T-helper 2 cell treated with Interferon-gamma antibody and Interleukin-4, amounts not matched to agents 100 ng/mL and 5 ng/mL, for 36 hours (primary cell): Measurements from ENCODE around the gene TMEM258. TPM values are rescaled to one million over a fixed set of nuclear protein-coding genes. Genes with fewer than 3 reads are reported as not detected.

Source experiments
- intact Hi-C: fragments of 100-400 bp; cut with micrococcal nuclease; formaldehyde crosslinking; loops from one replicate; pipeline ENCODE4 v1.15.1; 2023
- total RNA-seq: library from RNA; stranded (reverse); gene quantifications from 2 replicates; pipeline ENCODE4 v1.2.3, GENCODE V29; 2022

The TMEM258 gene
- total RNA-seq, 1 donor from 2014 or later, result 174 TPM

DNA sequence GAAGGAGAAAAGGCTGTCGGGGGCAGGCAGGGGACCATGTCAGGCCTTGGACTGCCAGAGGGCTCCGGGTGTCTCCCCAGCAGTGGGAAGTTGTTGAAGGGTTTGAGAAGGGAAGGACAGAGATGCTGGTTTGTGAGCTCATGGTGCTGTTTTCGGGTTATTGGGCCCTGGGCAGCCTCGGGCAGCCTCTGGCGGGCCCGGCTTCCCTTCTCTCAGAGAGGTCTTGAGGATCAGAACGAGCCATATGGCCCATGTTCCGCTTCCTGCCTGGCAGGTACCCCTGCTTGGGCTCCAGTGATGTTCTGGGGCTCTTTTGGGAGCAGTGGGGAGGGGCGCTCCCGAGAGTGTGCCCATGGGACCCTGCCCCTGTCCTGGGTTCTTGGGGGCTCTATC, 30.2 kb downstream of the TMEM258 start:
- intact Hi-C loops, result no loop called here

DNA sequence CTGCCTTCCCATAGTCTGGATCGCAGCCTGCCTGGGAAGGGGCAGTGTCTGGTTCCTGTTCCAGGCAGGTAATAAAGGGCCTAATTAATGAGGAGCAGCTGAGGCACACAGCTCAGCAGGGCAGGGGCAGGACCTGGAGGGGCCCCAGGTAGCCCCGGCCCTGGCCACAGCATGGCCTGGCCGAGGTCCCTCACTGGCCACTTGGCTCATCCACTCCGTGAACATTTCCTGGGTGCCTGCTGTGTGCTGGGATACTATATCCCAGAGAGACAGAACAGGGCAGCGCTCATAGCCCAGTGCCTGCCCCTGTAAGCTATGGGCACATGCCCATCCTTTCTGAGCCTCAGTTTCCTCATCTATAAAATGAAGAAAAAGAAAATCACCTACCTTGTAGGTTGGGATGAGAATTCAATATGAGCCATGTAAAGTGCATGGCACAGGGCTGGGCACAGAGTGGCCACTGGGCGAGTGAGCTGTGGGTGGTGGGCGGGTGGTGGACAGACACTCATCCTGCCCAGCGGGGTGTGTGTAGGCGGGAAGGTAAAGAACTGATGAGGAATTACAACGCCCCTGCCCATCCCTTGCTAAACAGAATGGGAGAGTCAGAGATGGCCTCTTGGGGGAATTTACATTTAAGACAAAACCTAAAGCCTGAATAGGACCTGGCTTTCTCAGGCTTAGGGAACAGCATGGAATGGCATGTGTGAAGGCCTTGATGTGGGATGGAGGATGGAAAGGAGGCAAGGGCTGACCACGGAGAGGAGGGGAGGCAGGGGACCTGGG, 30.8 kb downstream of the TMEM258 start:
- intact Hi-C loops, result no loop called here

DNA sequence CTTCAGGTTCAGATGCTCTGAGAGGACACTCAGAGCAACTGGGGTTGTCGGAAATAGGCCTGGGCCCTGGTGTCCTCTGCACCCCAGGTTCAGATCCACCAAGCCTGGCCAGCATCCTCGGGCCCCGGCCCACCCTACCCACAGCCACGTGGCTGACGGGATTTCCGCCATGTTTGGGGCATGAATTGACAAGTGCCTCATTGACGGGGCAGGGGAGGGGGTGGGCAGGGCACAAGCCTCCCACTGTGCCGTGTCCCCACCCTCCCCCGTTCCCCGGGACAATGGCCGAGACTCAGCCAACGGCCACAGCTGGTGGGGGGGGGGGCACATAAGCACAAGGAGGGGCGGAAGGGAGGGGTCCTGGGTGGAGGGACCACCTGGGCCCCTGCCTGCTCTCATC, 31.5 kb downstream of the TMEM258 start:
- intact Hi-C loops, result no loop called here

DNA sequence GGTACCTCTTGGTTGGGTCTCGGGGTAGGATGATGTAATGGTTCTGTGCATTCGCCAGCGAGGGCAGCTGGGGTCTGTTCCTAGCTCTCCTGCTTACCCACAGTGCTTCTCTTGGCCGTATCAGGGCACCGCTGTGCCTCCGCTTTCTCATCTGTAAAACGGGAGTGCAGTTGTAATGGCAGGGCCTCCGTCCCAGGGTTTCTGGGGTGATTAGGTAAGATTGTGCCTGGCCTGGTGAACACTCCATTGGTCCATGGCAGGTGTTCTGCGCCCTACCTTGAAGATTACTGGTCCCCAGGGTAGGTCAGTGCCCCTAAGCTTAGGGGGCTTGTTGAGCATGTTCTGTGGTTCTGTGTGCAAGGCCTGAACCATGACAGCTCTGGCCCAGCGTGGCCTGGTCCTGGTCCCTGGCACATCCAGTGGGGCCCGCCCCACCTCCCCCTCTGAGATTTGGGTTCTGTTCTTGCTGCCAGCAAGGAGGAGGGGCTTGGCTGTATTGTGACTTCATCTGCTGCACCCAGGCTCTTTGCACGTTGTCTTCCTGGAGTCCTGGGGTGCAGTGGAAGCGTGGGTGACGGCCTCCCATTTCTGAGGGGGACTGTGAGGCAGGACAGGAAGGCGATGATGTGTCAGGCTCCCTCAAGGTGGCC, 35.1 kb downstream of the TMEM258 start:
- intact Hi-C loops, result no loop called here

DNA sequence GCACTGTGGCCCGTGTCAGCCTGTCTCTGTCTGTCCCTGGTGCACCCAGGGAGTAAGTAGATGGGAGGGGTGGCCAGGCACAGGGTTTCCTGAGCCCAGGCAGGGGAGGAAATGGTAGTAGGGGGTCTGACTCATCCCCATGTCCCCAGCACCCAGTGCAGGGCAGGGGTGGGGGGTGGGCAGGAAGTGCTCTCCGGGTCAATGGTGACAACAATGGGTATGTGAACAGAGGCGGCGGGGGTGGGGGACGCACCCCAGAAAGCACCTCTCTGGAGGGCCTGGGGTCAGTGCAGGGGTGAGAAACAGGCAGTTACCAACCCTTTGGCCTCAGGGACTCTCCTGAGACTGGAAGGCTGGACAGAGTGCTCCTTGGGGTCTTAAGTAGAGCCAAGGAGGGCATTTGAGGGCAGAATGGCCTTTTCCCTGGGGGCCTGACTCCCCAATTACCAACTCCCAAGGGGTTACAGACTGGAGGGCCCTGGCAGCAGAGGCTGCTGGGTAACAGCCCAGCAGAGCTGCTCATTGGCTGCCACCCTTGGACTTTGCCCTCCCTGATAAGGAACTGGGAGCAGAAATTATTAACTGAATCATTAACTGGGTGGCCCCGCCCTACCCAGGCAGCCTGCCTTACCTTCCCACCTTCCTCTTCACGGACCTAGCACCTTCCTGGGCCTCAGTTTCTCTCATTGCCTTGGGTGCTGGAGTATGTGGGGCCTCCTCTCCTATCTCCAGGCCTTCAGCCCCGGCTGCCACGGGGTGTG, 35.8 kb downstream of the TMEM258 start:
- intact Hi-C loops, result no loop called here

DNA sequence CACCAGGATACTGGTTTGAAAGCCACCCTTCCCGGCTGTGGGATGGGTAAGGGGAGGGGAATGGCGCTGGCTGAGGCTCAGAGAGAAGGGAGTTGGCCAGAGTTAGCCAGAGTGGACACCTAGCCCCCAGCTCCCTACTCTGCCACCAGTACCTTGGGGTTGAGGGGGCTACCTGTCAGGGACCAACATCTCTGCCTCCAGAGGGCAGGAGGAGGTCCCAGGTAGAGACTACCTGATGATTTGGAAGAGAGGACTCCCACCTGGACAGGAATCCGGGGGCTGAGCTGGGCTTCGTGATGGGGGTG, 36.3 kb downstream of the TMEM258 start:
- intact Hi-C loops, result no loop called here

DNA sequence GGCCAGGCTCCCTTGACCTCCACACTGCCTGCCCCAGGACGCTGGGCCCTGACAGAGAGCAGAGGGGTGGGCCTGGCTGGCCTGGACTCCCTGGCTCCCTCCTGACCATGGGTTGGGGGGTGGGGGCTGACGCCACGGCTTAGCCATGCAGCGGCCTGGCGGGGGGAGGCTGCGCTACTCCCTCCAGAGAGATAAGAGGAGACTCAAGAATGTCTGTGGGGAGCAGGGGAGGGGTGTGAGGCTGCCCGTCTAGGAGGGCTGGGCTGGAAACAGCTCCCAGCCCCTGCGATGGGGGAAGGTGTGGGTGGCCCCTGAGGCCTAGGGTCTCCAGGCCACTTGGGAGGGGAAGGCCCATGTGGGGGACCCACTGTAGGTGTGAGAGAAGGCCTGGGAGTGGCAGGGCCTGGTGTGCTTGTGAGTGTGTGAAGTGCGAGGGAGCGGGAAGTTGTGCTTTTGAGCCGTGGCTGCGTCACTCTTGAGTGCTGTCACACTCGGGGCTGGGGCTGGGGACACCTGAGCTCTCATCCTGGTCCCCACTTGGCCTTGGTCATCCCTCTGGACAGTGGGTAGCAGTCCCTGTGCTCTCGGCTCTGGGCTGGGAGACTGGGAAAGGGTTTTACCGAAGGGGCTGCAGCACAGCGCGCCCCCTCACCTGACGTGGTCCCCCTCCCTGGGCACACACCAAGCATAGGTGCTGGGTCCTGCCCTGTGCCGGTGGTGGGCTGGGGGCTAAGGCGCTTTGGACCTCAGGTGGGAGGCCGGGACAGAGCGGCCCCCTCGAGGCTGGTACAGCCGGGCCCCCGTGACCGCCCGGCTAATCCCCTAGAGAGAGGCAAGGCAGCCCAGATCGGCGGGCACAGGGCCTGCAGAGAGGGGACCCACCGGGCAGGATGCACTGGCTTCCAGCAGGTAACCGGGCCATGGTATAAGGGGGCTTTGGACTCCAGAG, 37.6 kb downstream of the TMEM258 start:
- intact Hi-C loops, result no loop called here

DNA sequence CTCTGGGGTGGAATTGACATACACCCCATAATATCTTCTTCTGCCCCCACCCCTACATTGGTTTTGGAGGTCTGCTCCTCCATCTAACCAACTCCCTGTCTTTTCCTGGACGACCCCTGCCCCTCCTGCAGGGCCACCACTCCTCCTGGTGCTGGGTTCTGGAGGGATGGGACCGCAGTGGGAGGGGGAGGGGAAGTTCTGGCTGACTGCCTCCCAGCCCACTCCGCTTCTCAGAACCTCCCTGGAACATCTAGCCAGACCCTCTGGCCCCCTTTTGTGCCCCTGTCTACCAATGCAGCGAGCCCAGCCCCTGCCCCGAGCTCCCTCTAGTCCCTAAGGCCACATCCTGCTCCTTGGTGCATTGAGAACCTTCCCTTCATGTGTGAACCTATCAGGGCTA, 38.7 kb downstream of the TMEM258 start:
- intact Hi-C loops, result loop anchor here (2.0 kb wide), 1 partner anchor 23 kb away; no protein-coding TSS in a partner anchor

DNA sequence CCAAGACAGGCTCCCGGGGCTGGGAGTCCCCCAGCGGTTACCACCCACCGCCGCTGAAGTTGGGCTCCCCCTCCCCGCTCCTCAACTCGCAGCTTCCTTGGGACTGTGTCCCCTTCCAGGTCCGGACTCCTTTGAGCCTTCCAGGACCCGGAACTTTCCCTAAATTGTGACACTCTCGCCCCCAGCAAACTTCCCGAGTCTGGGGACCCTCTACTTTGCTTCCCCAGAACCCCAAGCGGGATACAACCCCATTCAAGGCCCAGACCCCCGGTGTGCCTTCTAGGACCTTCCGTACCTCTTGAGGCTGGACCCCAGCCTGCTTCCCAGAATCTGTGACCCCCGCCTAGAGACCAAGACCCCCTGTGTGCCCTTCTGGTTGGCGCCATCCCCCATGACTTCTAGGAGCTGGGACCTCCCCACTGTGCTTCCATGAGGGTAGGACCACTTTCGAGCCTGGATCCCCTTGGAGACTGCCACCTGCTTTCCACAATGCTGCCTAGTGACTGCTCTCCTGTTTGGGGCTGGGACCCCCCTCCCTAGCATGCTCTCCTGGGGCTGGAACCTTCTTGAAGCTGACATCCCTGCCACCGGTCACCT, 39.4 kb downstream of the TMEM258 start:
- intact Hi-C loops, result loop anchor here (2.0 kb wide), 1 partner anchor 24 kb away; no protein-coding TSS in a partner anchor

DNA sequence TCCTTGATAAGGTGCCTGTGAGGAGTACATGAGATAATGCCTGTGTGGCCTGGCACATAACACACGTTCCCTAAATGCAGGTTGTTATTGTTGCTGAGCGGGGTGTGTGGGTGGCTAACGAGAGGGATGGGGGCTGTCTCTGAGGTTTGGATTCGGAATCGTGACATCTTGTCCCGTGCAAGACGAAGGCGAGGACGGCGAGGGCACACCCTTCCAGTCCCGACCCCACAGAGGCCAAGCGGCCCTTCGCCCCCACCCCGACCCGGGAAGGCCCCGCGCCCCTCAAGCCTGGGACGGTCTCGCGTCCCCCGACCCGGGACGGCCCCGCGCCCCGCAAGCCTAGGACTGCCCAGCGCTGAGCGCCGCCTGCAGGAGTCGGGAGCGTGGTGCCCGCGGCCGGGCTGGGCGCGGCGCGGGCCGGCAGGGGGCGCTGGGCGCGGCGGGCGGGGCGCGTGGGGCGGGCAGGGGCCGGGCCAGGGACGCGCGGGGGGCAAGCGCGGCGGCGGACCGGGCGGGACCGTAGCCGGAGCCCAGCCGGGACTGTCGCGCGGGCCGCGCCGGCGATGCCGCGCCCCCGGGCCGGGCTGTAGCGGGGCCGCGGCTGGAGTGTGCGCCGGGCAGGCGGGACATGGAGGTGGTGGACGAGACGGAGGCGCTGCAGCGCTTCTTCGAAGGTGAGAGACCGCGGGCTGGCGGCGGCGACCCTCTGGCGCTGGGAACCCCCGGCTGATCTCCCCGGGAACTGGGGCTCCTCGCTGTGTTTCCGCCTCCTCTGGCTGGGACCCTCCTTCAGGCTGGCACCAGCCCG, 40.1 kb downstream of the TMEM258 start, which contains the start of gene MYRF:
MYRF (plus strand) TSS at position 520 of the 808 bp plus-strand sequence; CDS start at position 629, 109 bp downstream.
- intact Hi-C loops, result loop anchor here (2.0 kb wide), 1 partner anchor 24 kb away; no protein-coding TSS in a partner anchor

DNA sequence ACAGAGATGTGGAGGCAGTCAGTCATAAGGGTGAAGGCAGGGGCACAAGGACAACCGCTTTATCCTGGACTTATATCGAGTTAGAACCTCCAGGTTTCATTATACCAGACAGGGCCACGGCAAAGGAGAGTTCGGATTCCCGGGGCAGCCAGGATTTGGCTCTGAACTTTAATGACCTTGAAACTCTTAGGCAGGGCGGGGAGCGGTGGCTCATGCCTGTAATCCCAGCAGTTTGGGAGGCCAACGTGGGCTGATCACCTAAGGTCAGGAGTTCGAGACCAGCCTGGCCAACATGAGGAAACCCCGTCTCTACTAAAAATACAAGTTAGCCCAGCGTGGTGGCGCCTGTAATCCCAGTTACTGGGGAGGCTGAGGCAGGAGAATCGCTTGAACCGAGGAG, 41.0 kb downstream of the TMEM258 start:
- intact Hi-C loops, result no loop called here

DNA sequence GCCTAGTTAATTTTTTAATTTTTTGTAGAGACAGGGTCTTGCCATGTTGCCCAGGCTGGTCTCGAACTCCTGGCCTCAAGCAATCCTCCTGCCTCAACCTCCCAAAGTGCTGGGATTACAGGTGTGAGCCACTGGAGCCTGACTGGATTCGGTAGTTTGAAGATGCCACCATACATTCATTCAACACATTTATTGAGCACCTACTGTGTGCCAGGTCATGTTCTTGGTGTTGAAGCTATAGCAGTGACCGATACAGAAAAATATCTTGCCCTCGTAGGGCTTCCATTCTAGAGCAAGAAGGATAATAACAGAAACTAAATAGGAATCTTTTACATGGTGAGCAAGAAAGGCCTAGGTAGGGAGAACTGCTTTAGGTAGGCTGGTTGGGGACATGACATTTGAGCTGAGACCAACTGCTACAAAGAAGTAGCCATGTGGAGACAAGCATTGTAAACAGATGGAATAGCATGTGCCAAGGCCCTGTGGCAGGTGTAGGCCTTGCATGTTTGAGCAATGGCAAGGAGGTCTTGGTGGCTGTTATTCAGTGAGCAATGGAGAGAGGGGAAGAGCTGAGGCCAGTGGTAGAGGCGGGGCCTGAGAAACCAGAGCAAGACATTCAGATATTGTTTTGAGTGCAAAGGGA, 41.6 kb downstream of the TMEM258 start:
- intact Hi-C loops, result no loop called here

DNA sequence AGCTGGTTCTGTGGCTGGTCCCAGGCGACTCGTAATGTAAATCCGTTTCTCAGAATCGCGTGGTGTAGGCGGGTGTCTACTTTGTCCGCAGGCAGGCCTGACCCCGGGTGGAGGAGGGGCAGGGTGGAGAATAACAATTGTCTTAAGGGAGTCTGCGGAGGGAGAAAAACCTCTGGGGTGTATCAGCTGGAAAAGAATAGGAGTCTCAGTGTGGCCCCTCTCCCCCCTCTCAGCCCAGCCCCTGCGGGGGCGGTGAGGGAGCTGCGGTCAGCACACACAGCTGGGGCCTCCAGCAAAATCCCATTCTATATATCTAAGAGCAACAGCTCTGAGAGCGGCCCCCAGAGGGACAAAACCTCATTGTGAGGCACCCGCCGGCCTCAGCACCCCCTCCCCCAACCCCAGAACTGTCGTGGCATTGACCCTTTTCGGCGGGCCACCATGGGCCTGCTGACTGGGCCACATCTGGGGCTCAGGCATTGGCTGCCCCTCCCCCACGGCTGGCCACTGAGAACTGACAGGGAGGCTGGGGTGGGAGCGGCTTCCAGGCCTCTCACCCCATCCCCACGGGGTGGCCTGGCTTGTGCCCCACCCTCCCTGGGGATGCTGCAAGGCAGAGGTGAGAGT, 42.7 kb downstream of the TMEM258 start:
- intact Hi-C loops, result no loop called here

DNA sequence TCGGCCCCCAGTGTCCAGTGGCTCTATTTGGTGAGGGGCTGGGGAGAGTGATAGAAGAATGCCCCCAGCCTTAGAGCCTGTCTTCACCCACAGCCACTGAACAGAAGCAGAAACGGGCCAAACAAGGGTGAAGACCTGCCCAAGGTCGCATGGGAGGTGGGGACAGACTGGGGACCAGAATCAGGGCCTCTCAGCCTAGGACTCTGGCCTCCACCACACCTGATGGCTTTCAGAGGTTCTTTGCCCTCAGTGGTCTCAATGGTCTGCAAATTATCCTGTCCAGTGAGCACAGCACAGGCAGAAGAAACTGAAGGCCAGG, 44.5 kb downstream of the TMEM258 start:
- intact Hi-C loops, result no loop called here

DNA sequence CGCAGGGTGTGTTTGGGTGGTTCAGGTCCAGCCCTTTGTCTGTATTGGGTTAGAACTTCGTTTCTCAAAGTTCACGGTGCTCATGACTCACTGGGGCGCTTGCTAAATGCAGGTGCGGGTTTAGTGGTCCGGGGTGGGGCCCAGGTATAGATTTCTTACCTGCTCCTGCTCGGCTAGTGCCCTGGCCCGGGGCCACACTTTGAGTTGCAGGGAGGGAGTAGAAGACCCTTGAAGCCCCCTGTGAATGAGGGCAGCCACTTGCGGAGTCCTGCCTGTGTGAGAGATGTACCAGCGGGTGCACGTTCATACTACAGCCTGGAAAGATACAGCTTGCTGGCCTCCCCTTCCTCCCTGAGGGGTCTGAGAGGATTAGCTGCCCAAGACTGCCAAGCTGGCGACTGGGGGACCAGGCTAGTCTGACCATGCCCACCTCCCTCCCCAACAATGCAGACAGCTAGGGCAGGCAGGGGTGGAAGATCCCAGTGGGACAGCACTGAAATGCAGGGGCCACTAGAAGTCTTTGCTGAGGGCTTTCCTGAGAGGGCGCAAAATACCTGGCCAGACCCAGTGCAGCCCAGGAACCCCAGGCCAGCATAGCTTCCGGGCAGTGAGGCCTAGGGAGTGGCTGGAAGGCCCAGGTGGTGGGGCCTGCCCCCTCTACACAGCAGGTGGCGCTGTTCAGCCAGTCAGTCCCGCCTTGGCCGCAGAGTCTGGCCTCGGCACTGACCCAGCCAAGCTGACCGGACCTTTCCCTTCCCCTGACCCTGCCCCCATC, 45.0 kb downstream of the TMEM258 start:
- intact Hi-C loops, result no loop called here

DNA sequence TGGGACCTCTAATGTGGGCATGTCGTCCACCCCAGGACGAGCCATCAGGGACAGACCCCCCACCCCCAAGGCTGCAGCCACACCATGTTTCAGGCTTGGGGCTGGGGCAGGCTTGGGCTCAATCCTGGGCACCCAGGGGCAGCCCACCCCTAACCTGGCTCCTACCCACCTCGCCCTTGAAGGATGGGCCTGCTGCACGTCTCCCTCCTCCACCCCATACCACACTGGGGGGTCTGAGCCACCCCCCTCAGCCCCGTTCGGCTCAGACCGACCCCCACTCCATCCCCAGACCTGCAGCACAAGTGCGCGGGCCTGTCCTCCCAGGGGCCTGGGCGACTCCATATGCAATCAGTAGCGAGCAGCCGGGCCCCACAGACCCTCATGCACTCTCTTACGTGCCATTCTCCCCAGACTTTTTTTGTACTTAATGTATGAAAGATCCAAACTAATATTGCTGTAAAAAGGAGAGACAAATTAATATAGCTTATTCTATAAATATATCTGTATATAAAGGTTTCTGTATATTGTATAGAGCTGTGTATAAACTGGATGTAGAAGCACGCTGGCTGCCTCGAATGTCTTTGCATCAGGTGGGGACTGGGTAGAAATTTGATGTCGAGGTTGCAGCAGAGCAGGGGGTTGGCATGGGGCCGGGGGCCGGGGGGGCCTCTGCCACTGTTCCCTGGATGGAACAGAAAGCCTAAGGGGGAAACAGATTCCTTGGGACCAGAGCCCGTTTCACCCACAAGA, 45.8 kb downstream of the TMEM258 start:
- intact Hi-C loops, result no loop called here

DNA sequence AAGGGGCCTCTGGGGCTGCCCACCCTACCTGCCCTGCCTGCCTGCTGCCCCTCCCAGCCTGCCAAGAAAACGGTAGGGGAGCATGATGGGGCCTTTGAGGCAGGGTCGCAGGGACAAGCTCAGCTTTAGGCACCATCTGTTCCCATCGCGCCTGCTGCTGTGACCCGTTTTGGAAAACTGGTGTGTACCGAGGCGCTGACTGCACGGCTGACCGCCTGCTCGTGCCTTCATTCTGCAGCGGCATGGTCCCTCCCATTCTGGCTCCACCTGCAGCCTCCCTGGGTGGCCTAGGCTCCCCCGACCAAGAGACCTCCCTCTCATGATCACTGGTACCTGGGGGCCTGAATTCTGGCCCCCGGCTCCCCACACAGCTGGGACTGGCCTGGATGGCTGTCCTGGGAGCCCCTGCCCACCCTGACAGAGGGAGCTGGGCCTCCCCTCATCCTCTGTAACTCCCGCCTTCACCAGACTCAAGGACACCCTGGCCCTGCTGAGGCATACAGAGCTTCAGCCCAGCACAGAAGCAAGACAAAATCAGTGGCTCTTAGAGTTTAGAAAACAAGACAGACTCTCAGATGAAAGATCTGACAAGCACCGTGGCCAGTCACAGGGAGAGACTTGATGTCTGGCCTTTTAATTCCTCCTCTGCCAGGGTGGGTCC, 46.5 kb downstream of the TMEM258 start:
- intact Hi-C loops, result no loop called here
